Tibial nerve (tissue), 4 donors: Measurements from ENCODE around the gene PDZRN3.

Experiments
- CTCF ChIP-seq, 5 experiments: fragments of 200-600 bp in 3 of 5; fragments of 450-650 bp in 2 of 5; sonication (generic) in 3 of 5; IDR thresholded peaks; one replicate each; pipeline ENCODE4 v1.5.1; 2016 to 2019; ENCODE audit warnings: antibody characterized with exemption in 5 of 5, mild to moderate bottlenecking in 3 of 5, moderate library complexity in 2 of 5
- EP300 ChIP-seq, 2 donors: sonication (generic); formaldehyde crosslinking; IDR thresholded peaks; one replicate each; pipeline ENCODE4 v1.6.1; 2017; ENCODE audit warnings: antibody characterized with exemption in 2 of 2, mild to moderate bottlenecking in 1 of 2
- POLR2A ChIP-seq, 2 donors: fragments of 450-650 bp; IDR thresholded peaks; one replicate each; pipeline ENCODE4 v1.6.1; 2017; ENCODE audit warnings: antibody characterized with exemption in 2 of 2, mild to moderate bottlenecking in 2 of 2, moderate library complexity in 2 of 2

DNA sequence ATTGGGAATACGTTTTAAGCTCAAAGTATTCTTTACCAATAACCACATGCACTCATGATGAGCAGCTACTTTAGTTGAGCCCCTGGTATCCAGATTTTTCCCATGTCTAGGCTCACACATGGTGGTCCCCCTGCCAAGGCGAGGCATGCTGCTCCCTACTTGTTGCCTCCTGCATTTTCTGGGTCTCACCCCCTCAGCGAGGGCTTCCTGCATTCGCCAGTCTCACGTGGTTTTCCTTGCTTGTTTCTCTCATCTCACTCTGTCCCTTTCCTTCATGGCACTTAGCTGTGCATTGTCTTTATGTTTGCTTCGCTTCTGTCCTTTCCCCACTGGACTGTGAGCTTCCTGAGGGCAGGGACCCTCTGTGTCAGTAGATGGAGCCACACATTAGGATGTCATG, 99.2 kb downstream of the PDZRN3 start:
- TF ChIP-seq POLR2A (IDR thresholded peaks at IDR 0.05) (no peak), CTCF (IDR thresholded peaks at IDR 0.05) (no peak), EP300 (IDR thresholded peaks at IDR 0.05) (no peak)
